ENCODE results near the gene NAA80.

GRCh38 chr3:50290161-50290641 lies 9.0 kb downstream of the NAA80 start:
- TF ChIP-seq NFRKB (IDR thresholded peaks at IDR 0.05), result no peak
- TF ChIP-seq BHLHE40 (IDR thresholded peaks at IDR 0.05; ENCODE audit: borderline replicate concordance), result no peak
- no peak for TF ChIP-seq CTBP1 (IDR thresholded peaks at IDR 0.05; ENCODE audit: borderline replicate concordance)
- no peak for TF ChIP-seq FOXM1 (IDR thresholded peaks at IDR 0.05; ENCODE audit: borderline replicate concordance)
- TF ChIP-seq, protein P1, sequence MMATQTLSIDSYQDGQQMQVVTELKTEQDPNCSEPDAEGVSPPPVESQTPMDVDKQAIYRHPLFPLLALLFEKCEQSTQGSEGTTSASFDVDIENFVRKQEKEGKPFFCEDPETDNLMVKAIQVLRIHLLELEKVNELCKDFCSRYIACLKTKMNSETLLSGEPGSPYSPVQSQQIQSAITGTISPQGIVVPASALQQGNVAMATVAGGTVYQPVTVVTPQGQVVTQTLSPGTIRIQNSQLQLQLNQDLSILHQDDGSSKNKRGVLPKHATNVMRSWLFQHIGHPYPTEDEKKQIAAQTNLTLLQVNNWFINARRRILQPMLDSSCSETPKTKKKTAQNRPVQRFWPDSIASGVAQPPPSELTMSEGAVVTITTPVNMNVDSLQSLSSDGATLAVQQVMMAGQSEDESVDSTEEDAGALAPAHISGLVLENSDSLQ (IDR thresholded peaks at IDR 0.05), result no peak
- no peak for TF ChIP-seq FOXK2 (IDR thresholded peaks at IDR 0.05)
- TF ChIP-seq SP1 (IDR thresholded peaks at IDR 0.05), result no peak
- TF ChIP-seq L3MBTL2 (conservative IDR thresholded peaks at IDR 0.05), result no peak
- no peak for TF ChIP-seq ELF4 (IDR thresholded peaks at IDR 0.05)
- no peak for TF ChIP-seq FOXA1 (IDR thresholded peaks at IDR 0.05)
- no peak for TF ChIP-seq HDGF (IDR thresholded peaks at IDR 0.05; ENCODE audit: borderline replicate concordance)
- TF ChIP-seq TARDBP (IDR thresholded peaks at IDR 0.05), result no peak
- TF ChIP-seq SUZ12 (IDR thresholded peaks at IDR 0.05), result no peak
